HG03280 (cell line): Measurements from ENCODE around the gene ANKMY1.

Source experiments
- ATAC-seq: cut with Tn5 transposase; IDR thresholded peaks from one replicate; pipeline ENCODE4 v1.9.1; 2021; ENCODE audit warnings: mild to moderate bottlenecking, moderate library complexity; ENCODE audit not compliant: unreplicated experiment

Gene ANKMY1

GRCh38 chr2:240482141-240482540 is 75.6 kb downstream of the ANKMY1 start:
- ATAC-seq = no peak

GRCh38 chr2:240481720-240482119 is 76.1 kb downstream of the ANKMY1 start:
- no peak for ATAC-seq

GRCh38 chr2:240480834-240481623 is 76.8 kb downstream of the ANKMY1 start:
- no peak for ATAC-seq

- ATAC-seq = no peak
Observed at GRCh38 chr2:240479111-240479501, 78.7 kb downstream of the ANKMY1 start.

GRCh38 chr2:240478346-240479110 is 79.3 kb downstream of the ANKMY1 start:
- ATAC-seq = no peak

GRCh38 chr2:240477916-240478315 is 79.9 kb downstream of the ANKMY1 start:
- ATAC-seq = no peak

- ATAC-seq = no peak
Observed at GRCh38 chr2:240473211-240473610, 84.6 kb downstream of the ANKMY1 start.

GRCh38 chr2:240472078-240472790 is 85.6 kb downstream of the ANKMY1 start:
- ATAC-seq = no peak

GRCh38 chr2:240469740-240470139 is 88.0 kb downstream of the ANKMY1 start:
- ATAC-seq = no peak

- no peak for ATAC-seq
Observed at GRCh38 chr2:240469239-240469636, 88.5 kb downstream of the ANKMY1 start.

GRCh38 chr2:240468303-240469238 is 89.2 kb downstream of the ANKMY1 start:
- no peak for ATAC-seq

GRCh38 chr2:240467659-240468302 is 90.0 kb downstream of the ANKMY1 start:
- no peak for ATAC-seq

- ATAC-seq = no peak
Observed at GRCh38 chr2:240467149-240467642, 90.6 kb downstream of the ANKMY1 start.

- ATAC-seq = no peak
Observed at GRCh38 chr2:240466579-240467148, 91.1 kb downstream of the ANKMY1 start.

- ATAC-seq = no peak
Observed at GRCh38 chr2:240465765-240466578, 91.8 kb downstream of the ANKMY1 start.

- no peak for ATAC-seq
Observed at GRCh38 chr2:240465268-240465764, 92.5 kb downstream of the ANKMY1 start.

- ATAC-seq = no peak
Observed at GRCh38 chr2:240464514-240465241, 93.1 kb downstream of the ANKMY1 start.
